ENCODE data around the gene C1QTNF8.

DNA sequence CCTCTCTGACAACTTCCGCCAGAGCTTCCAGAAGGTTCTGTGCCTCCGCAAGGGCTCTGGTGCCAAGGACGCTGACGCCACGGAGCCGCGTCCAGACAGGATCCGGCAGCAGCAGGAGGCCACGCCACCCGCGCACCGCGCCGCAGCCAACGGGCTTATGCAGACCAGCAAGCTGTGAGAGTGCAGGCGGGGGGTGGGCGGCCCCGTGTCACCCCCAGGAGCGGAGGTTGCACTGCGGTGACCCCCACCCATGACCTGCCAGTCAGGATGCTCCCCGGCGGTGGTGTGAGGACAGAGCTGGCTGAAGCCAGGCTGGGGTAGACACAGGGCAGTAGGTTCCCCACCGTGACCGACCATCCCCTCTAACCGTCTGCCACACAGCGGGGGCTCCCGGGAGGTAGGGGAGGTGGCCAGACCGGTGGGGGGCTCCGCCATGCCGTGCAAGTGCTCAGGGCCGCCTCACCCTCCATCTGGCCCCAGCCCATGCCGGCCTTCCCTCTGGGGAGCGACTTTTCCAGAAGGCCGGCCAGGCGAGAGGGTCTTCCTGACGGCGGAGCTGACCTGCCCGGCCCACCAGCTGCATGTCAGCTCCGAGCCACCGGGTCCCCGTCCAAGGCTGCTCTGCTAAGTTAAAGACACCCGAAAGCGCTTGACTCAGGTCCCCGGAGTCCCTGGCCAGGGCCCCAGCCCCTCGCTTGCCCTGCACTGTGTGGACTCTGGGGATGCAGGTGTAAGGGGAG is 16.1 kb downstream of the C1QTNF8 start:
- TF ChIP-seq SREBF2 (IDR thresholded peaks at IDR 0.05) (no peak), EP300 (IDR thresholded peaks at IDR 0.05) (no peak), EHMT2 (IDR thresholded peaks at IDR 0.05; ENCODE audit: low read depth) (no peak), RAD21 (conservative IDR thresholded peaks at IDR 0.05 in 1 of 2, IDR thresholded peaks at IDR 0.05 in 1 of 2) (no peak), SMC3 (IDR thresholded peaks at IDR 0.05) (no peak), TP53 (CRISPR knock-in tag; IDR thresholded peaks at IDR 0.05) (no peak), POLR2A (IDR thresholded peaks at IDR 0.05; ENCODE audit: low read length) (no peak), CEBPB (IDR thresholded peaks at IDR 0.05) (no peak), PHF8 (IDR thresholded peaks at IDR 0.05; ENCODE audit: borderline replicate concordance, low read depth) (no peak), ESRRA (IDR thresholded peaks at IDR 0.05; ENCODE audit: borderline replicate concordance, low read length) (no peak)
- TF ChIP-seq, protein P1, sequence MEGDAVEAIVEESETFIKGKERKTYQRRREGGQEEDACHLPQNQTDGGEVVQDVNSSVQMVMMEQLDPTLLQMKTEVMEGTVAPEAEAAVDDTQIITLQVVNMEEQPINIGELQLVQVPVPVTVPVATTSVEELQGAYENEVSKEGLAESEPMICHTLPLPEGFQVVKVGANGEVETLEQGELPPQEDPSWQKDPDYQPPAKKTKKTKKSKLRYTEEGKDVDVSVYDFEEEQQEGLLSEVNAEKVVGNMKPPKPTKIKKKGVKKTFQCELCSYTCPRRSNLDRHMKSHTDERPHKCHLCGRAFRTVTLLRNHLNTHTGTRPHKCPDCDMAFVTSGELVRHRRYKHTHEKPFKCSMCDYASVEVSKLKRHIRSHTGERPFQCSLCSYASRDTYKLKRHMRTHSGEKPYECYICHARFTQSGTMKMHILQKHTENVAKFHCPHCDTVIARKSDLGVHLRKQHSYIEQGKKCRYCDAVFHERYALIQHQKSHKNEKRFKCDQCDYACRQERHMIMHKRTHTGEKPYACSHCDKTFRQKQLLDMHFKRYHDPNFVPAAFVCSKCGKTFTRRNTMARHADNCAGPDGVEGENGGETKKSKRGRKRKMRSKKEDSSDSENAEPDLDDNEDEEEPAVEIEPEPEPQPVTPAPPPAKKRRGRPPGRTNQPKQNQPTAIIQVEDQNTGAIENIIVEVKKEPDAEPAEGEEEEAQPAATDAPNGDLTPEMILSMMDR (IDR thresholded peaks at IDR 0.05) = no peak
- TF ChIP-seq, protein P2, sequence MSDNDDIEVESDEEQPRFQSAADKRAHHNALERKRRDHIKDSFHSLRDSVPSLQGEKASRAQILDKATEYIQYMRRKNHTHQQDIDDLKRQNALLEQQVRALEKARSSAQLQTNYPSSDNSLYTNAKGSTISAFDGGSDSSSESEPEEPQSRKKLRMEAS (IDR thresholded peaks at IDR 0.05) = no peak

Measured in A549 (cell line).